HG03571 (cell line): ENCODE measurements around the gene MEGF6.
"Not testable (repeated sequence)": the region's sequence is repeated elsewhere in the genome, so short reads cannot be mapped to it uniquely, and the experiment has no call there.

Source experiments
- ATAC-seq: cut with Tn5 transposase; IDR thresholded peaks from one replicate; pipeline ENCODE4 v1.9.1; 2021; ENCODE audit not compliant: unreplicated experiment

MEGF6 gene

DNA sequence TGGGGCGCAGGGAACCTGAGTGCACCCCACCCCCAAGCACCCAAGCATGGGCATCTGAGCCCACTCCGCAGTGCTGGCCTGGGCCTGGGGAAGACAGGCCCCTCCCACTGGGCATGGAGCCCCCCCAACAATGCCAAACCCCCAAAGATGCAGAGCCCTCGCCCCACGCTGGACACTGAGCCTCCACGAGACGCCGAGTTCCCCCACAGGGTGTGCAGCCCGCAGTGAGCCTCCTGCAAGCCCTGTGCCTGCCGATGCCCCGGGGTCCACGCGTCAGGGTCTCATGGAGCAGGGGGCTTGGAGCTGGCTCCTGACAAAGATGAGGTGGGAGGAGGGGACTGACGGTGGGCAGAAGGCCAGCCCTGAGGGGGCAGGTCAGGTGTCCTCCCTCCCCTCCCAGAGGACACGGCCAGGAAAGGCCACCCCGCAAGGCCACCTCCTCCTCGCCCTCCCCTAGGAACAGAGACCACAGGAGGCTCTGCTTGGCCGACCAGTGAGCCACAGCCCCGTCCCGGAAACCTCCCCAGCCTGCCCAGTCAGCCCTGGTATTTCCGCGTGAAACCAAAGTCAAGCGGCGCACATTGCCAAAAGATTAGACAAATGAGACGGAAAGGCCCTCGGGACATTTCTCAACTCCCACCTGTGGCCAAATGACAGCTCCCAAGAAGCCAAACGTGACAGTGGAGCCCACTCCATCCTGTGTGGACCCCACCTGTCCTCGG is 33.4 kb downstream of the MEGF6 start:
- no peak for ATAC-seq

DNA sequence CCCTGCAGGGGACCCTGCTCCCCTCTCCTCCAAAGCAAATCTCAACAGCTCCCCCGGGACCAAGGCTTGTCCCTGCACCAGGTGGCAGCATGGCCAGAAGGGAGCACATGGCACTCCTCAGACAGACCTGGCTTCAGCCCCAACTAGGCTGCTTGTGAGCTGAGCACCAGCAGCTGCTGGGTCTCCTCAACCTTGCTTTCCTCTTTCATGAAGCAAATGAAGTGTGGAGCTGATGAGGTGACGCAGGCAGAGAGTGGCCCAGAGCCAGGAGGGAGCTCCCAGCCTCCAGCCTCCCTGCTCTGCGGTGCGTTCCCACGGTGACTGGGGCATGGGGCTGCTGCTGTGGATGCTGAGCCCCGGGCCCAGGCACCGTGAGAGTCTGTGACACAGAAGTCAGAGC is 34.0 kb downstream of the MEGF6 start:
- ATAC-seq: no peak

DNA sequence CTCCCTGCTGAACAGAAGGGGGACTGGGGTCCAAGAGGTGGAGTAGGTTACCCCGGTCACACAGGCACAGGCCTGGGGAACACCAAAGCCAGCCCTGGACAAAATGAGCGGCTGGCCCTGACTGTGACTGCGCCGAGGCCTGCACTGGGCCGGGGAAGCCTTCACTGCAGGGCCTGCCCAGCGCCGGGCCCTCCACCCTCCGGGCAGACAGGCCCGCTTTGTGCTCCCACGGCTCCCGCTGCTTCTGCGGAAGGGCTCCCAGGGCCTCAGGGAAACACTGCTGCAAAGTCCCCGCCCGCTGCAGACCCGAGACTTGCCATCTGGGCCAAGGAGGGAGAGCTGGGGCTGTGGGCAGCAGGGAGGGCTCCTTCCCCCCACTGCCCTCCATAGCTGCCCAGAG is 35.3 kb downstream of the MEGF6 start:
- no peak for ATAC-seq

DNA sequence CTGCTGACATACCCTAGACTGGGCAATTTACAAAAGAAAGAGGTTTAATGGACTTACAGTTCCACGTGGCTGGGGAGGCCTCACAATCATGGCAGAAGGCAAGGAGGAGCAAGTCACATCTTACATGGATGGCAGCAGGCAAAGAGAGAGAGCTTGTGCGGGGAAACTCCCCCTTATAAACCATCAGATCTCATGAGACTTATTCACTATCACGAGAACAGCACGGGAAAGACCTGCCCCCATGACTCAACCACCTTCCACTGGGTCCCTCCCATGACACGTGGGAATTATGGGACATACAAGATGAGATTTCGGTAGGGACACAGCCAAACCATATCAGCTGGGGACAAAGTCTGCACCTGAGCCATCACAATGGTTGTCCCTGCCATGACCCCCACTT is 35.8 kb downstream of the MEGF6 start:
- ATAC-seq: not testable (repeated sequence)

DNA sequence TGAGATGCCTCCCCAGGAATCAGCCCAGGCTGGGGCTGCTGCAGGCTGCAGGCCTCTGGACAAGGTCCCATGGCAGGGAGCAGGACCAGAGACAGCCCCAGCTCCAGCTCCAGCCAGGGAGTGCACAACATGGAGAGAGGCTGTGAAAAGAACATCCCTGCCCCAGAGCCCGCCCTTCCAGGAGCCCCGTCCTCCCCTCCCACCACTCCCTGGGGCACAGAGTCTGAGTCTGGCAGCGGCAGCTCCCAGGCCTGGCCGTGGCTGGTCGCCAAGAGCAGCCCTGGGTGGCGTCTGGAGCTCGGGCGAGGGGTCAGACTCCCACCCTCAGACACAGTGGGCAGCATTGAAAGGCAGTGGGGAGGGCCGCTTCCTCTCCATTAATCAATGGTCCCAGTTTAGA is 37.8 kb downstream of the MEGF6 start:
- no peak for ATAC-seq

DNA sequence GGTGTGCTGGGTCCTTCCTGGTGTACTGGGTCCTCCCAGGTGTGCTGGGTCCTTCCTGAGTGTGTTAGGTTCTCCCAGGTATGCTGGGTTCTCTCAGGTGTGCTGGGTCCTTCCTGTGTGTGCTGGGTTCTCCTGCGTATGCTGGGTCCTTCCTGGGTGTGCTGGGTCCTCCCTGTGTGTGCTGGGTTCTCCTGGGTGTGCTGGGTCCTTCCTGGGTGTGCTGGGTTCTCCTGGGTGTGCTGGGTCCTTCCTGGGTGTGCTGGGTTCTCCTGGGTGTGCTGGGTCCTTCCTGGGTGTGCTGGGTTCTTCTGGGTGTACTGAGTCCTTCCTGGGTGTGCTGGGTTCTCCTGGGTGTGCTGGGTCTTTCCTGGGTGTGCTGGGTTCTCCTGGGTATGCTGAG is 38.7 kb downstream of the MEGF6 start:
- not testable (repeated sequence) for ATAC-seq

DNA sequence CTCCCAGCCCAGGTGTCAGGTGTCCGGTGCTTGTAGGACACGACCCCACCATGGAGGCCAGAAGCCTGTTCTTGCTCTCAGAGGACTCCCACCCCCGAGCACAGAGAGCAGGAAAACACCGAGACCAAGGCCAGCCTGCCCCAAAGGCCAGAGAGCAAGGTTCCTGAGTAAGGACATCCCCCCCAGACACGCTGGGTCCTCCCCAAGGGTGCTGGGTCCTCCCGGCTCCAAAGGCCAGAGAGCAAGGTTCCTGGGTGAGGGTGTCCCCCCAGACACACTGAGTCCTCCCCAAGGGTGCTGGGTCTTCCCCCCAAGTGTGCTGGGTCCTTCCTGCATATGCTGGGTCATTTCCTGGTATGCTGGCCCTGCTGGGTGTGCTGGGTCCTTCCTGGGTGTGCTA is 40.0 kb downstream of the MEGF6 start:
- no peak for ATAC-seq

DNA sequence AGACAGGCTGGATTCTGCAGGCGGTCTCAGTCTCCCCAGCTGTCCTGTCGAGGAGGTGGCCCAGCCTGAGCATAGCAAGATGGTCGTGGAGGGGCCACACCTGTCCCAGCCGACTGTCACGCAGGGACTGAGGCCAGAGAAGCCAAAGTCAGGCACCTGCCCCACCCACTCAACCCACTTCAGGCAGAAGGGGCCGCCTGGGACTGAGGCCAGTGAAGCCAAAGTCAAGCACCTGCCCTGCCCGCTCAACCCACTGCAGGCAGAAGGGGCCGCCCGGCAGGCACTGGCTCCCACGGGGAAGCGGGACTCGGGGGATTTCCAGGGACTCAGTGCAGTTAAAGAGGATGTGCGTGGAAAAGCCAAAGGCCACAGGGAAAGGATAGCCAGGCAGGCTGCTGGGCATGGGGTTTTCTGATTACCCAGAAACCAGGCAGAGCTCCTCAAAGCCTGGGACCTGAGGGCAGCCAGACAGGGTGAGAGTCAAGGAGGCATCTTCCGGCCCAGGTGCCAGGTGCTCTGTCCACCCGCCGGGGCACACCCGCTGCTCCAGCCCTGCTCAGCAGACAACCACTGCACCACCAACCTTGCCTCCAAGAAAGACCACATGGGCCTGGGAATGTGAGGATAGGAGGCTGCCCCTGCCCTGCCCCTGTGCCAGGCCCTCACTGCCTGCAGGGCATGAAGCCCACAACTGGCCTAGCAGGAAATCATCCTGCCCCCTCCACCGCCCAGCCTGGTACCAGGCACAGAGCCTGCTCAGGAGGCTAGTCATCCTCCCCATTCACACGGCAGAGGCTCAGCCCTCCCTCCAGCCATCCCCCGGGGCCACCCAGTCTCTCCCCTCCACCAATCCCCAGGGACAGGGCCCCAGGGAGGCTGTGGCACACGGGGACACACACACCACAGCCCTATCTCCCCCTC is 41.0 kb downstream of the MEGF6 start:
- ATAC-seq: no peak

DNA sequence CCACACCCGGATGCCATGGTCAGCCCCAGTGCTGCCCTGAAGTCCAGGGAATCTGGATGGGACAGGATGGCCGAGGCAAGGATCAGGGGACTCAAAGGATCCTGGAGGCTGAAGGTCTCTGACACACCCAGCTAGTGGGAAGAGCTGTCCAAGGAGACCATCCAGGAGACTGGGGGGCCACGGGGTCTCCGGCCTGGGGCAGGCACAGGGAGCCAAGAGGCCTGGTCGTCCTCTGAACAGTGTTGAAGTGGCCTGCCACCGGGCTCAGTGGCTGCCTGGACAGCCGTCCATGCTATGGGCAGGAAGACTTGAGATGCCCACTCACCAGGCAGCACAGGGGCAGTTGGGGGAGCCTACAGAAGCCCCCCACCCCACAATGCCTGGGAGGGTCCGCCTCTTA is 41.9 kb downstream of the MEGF6 start:
- no peak for ATAC-seq

DNA sequence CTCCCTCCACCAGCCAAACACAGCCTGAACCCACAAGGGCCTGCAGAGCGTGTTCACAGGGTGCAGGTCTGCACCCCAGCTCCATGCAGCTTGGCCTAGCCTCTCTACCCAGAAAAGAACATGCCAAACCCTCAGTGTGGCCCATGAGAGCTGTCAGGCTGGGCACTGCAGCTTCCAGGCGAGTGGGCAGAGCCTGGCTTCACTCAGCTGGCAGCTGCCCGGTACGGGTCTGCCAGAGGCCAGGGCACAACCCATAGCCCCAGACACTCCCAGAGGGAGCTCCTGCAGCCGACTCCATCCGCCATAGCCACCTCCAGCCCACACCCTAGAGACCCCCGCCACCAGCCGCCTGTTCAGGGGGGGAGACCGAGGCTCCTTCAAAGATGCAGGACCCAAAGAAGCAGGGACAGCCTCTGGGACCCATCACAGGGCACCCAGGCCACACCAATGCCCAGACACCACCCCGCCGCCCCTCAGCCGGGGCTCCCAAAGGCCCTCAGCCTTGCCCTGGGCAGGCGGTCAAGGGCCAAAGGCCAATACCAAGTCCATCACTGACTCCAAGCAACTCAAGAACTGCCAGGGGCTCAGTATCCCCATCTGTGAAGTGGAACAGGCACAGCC is 42.4 kb downstream of the MEGF6 start:
- ATAC-seq: no peak

DNA sequence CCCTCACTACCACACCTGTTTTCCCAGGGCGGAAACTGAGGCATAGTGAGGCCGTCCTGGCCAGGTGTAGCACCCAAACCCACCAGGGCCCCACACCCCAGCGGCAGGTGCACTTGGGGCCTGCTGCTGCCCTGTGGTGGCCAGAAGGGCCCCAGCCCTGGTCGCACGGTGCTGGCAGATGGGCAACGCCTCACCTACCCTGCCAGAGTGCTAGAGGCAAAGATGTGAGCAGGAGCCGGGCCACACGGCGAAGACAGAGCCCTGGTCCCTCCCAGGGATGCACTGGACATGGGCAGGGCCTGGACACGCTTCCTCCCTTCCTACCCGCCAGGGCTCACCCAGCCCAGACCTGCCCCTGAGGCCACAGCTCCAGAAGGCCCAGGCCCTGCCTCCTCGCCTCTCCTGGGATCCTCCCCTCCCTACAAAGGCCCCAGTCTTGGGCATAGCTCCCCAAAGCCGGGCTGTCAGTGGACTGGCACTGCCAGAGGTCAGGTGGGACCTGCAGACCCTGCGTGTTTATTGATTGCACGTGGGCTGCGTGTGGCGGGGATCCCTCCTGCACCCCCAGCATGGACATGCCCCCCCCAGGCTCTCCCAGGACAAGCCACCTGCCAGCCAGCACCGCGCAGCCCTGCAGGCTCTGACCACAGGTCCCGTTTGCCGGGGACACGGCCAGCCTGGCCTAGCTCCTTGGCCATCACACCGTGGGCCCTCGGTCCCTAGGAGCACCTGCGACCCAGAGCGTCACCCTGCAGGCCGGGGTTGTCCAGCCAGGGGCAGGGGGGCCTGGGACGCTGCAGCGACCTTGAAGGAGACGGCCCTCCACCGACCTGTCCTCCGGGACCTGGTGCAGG is 44.1 kb downstream of the MEGF6 start:
- no peak for ATAC-seq

DNA sequence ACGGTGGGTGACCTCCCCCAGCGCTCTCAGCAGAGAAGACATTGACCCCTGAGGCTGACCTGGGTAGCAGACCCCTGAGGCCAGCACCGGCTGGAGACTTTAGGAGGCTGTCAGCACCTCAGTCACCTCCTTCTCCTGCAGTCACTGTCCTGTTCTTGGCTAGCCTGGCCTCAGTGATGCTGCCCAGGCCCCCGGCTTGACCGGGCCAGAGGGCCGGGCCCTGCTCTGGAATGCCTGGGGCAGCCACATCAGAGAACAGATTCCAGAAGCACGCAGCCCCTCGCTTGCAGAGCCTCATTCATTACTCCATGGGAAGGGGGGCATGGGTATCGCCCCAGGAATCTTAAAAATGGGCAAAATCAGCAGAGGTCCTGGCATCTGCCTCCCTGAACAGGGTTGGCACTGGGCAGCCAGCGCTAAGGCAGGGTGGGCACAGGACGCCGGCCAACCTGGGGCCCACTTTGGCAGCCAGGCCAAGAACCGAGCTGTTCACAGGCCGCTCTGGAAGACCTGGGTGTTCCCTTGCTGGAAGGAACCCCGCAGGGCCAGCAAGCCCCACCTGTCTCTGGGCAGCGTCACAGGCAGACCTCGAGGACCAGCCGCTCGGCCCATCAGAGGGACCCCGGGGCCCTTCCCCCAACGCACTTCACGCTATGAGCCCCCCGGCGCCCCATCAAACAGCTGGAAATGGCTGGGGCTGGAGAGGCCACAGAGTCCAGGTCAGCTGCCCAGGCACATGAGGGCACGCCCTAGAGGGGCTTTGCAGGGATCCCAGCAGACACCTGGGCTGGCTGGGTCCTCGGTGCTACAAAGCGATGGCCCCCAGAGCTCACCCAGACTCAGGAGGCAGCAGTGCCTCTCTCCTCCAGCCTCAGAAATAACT is 45.1 kb downstream of the MEGF6 start:
- no peak for ATAC-seq

DNA sequence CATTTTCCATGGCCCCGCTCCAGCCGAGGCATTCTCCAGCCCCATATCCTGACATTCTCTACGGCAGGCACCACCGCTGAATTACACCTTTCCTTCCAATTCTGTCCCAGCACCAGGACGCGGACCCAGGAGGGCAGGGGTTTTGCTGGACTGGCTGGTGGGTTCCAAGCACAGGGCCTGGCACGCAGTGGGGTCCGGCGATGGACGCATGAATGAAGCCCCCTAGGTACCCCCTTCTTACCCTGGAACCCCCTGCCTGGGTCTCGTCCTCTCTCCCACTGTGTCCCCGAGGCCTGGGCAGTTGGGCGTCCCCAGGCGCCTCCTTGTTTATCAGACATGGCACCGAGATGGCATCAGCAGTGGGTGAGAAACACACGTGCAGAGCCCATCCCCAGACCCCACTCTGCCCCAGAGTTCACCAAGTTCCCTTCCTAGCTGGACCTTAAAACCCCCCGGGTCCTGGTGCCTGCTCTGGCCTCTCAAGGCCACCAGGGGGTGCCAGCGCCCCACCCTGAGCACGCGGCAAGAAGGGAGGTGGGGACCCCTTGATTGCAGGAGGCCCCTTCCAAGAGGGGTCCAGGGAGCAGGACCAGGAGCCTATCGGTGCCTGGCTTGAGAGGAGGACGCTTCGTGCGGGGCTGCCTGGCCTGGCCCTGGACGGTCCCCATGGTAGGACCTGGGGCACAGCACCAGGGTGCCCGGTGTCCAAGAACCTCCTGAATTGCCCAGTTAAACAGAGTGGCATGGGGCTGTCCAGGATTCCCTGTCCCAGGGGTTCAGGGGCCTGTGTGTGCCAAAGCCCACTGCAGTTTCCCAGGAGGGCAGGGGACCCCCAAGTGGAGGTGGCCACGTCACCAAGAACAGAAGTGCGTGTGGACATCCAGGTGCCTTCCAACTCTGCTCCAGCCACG is 46.1 kb downstream of the MEGF6 start:
- ATAC-seq: no peak

DNA sequence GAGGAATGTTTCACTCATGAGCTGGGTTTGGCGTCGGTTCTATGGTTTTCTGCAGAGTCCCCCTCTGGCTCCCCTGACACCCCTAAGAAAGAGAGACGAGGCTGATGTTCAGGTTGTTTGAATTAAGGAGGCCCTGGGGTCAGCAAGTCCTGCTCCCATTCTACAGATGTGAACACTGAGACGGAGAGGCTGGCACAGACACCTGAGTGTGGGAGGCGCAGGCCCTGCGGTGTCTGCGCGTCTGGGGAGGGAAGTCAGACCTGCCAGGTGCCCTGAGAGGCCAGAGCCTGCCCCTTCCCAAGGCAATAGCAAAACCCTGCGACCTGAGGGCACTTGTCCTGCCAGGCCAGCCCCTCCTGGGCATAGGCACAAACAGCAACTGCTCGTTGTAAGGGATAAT is 47.7 kb downstream of the MEGF6 start:
- ATAC-seq: no peak

DNA sequence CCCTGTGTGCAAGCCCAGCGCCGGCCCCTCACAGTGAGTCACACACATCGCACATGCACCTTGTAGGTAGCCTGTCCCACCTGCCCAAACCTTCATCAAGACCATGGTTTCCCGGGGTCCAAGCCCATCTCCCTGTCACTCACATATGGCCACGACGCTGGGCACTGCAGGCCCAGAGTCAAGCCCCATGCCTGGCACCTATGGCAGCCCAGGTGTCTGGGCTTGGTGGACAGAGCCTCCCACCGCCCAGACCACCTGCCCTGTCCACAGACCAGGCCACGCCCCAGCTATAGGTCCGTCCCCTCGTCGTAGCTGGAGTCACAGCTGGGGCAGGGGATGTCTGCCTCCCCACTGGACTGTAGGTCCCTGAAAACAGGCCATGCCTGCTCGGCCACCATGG is 48.2 kb downstream of the MEGF6 start:
- no peak for ATAC-seq

DNA sequence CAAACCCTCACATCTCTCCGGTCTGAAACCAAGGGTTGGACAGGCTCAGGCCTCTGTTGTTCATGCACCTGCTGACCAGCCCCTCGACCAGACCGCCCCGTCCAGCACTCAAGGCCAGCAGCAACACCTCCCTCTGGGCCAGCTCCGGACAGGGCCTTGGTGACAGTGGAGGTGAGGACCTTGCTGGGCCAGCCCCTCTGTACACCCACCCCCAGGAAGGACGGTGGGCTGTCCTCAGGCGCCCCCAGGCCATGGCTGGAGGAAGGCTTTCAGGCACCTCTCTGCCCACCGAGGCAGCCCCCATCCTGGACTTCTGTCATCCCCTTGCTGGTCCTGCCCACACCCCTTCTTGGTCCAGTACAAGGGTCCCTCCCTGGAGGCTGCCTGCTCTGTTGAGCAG is 48.6 kb downstream of the MEGF6 start:
- ATAC-seq: no peak

DNA sequence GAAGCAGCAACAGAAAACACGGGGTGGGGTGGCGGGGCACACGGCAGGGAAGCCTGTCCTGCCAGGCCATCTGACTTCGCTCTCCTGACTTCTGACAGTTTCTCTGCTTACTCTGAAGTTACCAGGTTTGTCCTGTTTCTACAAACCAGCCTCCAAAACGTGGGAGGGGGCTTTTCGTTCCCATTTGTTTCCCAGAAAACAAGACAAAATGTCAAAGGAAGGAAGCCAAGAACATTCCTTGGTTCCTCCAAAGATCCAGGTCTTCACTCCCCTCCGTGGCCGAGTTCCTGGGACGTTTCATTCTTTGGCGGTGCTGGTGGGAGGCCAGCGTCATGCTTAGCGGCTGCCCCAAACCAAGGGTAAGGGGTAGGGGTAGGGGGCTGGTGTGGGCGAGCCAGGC is 49.6 kb downstream of the MEGF6 start:
- no peak for ATAC-seq

DNA sequence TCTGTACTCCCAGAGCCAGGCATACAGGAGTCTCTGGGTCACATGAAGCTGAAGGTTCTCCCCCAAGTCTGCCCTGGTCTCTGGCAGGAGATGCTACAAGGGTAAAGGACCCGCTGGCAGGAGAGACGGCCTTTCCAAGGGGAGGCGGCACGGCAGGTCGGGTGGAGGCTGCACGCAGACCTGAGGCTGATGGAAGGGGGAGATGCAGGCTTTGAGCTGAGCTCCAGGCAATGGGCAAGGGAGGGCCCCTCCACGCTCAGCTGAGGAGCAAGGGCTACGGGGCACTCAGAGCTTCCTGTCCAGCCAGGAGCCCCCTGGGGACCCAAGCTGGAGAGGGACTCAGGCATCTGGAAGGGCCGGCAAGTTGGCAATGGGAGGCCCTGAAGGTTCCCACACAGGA is 50.3 kb downstream of the MEGF6 start:
- no peak for ATAC-seq

DNA sequence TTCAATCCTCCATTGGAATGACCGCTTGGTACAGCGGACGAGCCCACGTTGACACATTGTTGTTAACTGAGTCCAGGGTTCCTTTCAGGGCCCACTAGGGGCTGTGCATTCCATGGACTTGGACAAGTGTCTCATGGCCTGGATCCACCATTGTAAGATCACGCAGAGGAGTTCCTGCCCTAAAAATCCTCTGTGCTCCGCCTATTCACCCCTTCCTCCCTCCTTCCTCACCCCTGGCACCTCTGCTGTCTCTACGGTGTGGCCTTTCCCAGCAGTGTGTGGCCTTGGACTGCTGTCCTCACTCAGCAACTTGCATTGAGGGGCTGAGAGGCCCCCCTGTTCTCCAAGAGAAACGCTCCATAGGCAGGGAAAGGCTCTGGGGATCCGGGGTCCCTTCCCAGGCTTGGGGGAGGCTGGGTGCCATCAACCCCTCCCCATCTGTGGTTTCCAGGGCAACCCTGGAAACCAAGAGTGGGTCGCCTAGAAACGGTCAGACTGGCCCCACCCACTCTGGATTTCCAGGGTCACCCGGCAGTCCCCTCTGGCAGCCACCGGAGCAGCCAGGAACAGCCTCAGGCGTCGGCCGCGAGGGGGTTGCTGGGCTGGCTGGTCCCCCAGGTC is 50.9 kb downstream of the MEGF6 start:
- no peak for ATAC-seq
